CD14-positive monocyte (primary cell): ENCODE measurements around the gene PRSS23. TPM values are rescaled to one million over a fixed set of nuclear protein-coding genes. Genes with fewer than 3 reads are reported as not detected.

Experiments used
- DNase-seq, 3 donors: peaks; one replicate each; pipeline ENCODE4 v3.0.0-alpha.2; 2011 to 2022
- H2AFZ ChIP-seq: 2 replicates; pipeline ENCODE4 v1.6.0; 2012; ENCODE audit warnings: mild to moderate bottlenecking, low read depth, low read length, inconsistent platforms; ENCODE audit not compliant: insufficient read depth, poor library complexity, severe bottlenecking
- H3K27ac ChIP-seq, 2 donors: 1 replicate in 1 of 2; 2 replicates in 1 of 2; pipeline ENCODE4 v1.5.1; 2012 to 2013; ENCODE audit warnings: low read length in 2 of 2, control low read depth in 1 of 2, inconsistent platforms in 1 of 2, low read depth in 1 of 2, mild to moderate bottlenecking in 1 of 2
- H3K27me3 ChIP-seq, 2 donors: one replicate each; pipeline versions ENCODE4 v1.6.0 to v1.6.1; 2011 to 2013; ENCODE audit warnings: low read length in 2 of 2; ENCODE audit not compliant: control insufficient read depth in 2 of 2, insufficient read depth in 2 of 2
- H3K36me3 ChIP-seq, 2 donors: replicated peaks in 1 of 2; 1 replicate in 1 of 2; 2 replicates in 1 of 2; pipeline versions ENCODE4 v1.5.1 to v1.6.1; 2012 to 2013; ENCODE audit warnings: low read length in 2 of 2, control low read depth in 1 of 2, inconsistent platforms in 1 of 2, mild to moderate bottlenecking in 1 of 2; ENCODE audit not compliant: insufficient read depth in 2 of 2, control insufficient read depth in 1 of 2
- H3K4me1 ChIP-seq, 2 donors: 1 replicate in 1 of 2; 2 replicates in 1 of 2; pipeline versions ENCODE4 v1.5.1 to v1.6.1; 2012 to 2013; ENCODE audit warnings: low read length in 2 of 2, control low read depth in 1 of 2, inconsistent platforms in 1 of 2, mild to moderate bottlenecking in 1 of 2, moderate library complexity in 1 of 2; ENCODE audit not compliant: insufficient read depth in 2 of 2, control insufficient read depth in 1 of 2
- H3K4me2 ChIP-seq: replicated peaks from 2 replicates; pipeline ENCODE3; 2012; ENCODE audit warnings: low read length, moderate library complexity, mild to moderate bottlenecking; ENCODE audit not compliant: poor library complexity, severe bottlenecking; ENCODE audit errors: extremely low read depth
- H3K4me3 ChIP-seq, 3 experiments: fragments of 200-600 bp in 1 of 3; sonication (generic) in 1 of 3; replicated peaks in 1 of 3; 1 replicate in 2 of 3; 2 replicates in 1 of 3; pipeline ENCODE4 v1.5.1; 2011 to 2013; ENCODE audit warnings: low read length in 3 of 3, mild to moderate bottlenecking in 3 of 3, control low read depth in 2 of 3, low read depth in 2 of 3, inconsistent platforms in 1 of 3, moderate library complexity in 1 of 3
- H3K79me2 ChIP-seq: 2 replicates; pipeline ENCODE4 v1.6.0; 2012; ENCODE audit warnings: mild to moderate bottlenecking, control low read depth, inconsistent platforms, low read length, moderate library complexity; ENCODE audit not compliant: insufficient read depth
- H3K9ac ChIP-seq: 2 replicates; pipeline ENCODE4 v1.6.0; 2017; ENCODE audit warnings: low read length, mild to moderate bottlenecking; ENCODE audit not compliant: insufficient read depth, poor library complexity, severe bottlenecking
- H3K9me3 ChIP-seq, 2 donors: replicated peaks in 1 of 2; 1 replicate in 1 of 2; 2 replicates in 1 of 2; pipeline versions ENCODE4 v1.5.1 to v1.6.1; 2012 to 2013; ENCODE audit warnings: low read length in 2 of 2, control low read depth in 1 of 2; ENCODE audit not compliant: control insufficient read depth in 1 of 2, insufficient read depth in 1 of 2
- H4K20me1 ChIP-seq: 2 replicates; pipeline ENCODE4 v1.6.0; 2012; ENCODE audit warnings: mild to moderate bottlenecking, low read length, control low read depth, moderate library complexity; ENCODE audit not compliant: insufficient read depth
- H3K27ac Mint-ChIP-seq, 7 donors: one replicate each; pipeline ENCODE4 v1.8.0; 2020; ENCODE audit warnings: mild to moderate bottlenecking in 7 of 7, mixed read lengths in 7 of 7, moderate library complexity in 6 of 7, inconsistent platforms in 2 of 7
- H3K27me3 Mint-ChIP-seq, 3 donors: one replicate each; pipeline ENCODE4 v1.8.0; 2021 to 2022; ENCODE audit warnings: low read depth in 3 of 3, mild to moderate bottlenecking in 3 of 3, mixed read lengths in 3 of 3, moderate library complexity in 3 of 3, inconsistent platforms in 1 of 3
- H3K36me3 Mint-ChIP-seq, 2 donors: one replicate each; pipeline ENCODE4 v1.8.0; 2020; ENCODE audit warnings: mixed read lengths in 2 of 2, inconsistent platforms in 1 of 2, mild to moderate bottlenecking in 1 of 2
- H3K4me1 Mint-ChIP-seq: one replicate; pipeline ENCODE4 v1.8.0; 2020; ENCODE audit warnings: mild to moderate bottlenecking, mixed read lengths
- H3K4me3 Mint-ChIP-seq, 2 donors: one replicate each; pipeline ENCODE4 v1.8.0; 2020; ENCODE audit warnings: mild to moderate bottlenecking in 2 of 2, mixed read lengths in 2 of 2, moderate library complexity in 1 of 2
- H3K9me3 Mint-ChIP-seq, 7 donors: one replicate each; pipeline ENCODE4 v1.8.0; 2020 to 2022; ENCODE audit warnings: mixed read lengths in 7 of 7, mild to moderate bottlenecking in 6 of 7, moderate library complexity in 6 of 7, inconsistent platforms in 2 of 7
- WGBS: methylation state at CpG from one replicate; pipeline ENCODE4 v1.1.5; 2013; ENCODE audit warnings: missing lambda C conversion rate; ENCODE audit not compliant: insufficient coverage; 5-methylcytosine and 5-hydroxymethylcytosine counted together
- intact Hi-C, 2 donors: fragments of 100-400 bp; cut with micrococcal nuclease; formaldehyde crosslinking; loops; one replicate each; pipeline versions ENCODE4 v1.15.0 to v1.15.1; 2023
- polyA plus RNA-seq, 3 donors: library from polyadenylated mRNA; depleted of rRNA in 1 of 3; unstranded in 2 of 3; stranded (reverse) in 1 of 3; fragments of 300-500 nt in 2 of 3; fragments of >200 nt in 1 of 3; fragmentation: Illumina TruSeq in 2 of 3; gene quantifications; 1 replicate in 2 of 3; 2 replicates in 1 of 3; pipeline ENCODE4 v1.2.3, GENCODE V29; 2012 to 2021
- TF ChIP-seq, protein P1 (sequence below): fragments of 200-600 bp; IDR thresholded peaks from one replicate; pipeline ENCODE4 v1.8.0; 2022; ENCODE audit warnings: antibody characterized with exemption, mild to moderate bottlenecking

The PRSS23 gene
- polyA plus RNA-seq, 3 donors = 0.08 to 0.19 TPM; not detected in 1

DNA sequence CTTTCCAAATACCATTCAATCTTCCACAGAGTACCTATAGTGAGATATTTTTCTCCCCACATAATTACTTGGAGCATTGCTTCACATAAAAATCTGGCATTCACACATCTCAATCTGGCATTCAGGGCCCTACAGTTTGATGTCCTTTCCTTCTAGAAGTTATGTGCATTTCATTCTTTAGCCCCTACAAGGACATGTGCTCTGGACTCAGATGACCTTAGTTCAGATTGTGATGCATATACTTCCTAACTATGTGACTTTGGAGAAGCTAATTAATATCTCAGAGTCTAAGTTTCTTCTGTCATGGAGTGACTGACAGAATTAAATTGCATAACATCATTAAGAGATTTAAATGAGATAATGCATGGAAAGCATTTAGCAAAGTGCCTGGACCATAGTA lies 25.9 kb upstream of the PRSS23 start:
- Mint-ChIP-seq H3K27me3 (peaks cover 0 to 5% (median 2%) of the 10 kb centered on the region in 3 donors), H3K9me3 (peaks cover 0 to 8% (median 2%) of the 10 kb centered on the region in 7 donors), H3K36me3 (no peaks in the 10 kb centered on the region), H3K4me3 (no peak overlapping the region), H3K27ac (no peak overlapping the region), H3K4me1 (no peaks in the 10 kb centered on the region)
- H3K4me3 ChIP-seq = no peak overlapping the region
- no peaks in the 10 kb centered on the region for H3K4me1 ChIP-seq
- intact Hi-C loops = no loop called here
- H2AFZ ChIP-seq = no peak overlapping the region
- no peaks in the 10 kb centered on the region for H4K20me1 ChIP-seq
- no peaks in the 10 kb centered on the region for H3K27me3 ChIP-seq
- H3K36me3 ChIP-seq = no peaks in the 10 kb centered on the region
- H3K9me3 ChIP-seq = no peaks in the 10 kb centered on the region
- no peak for DNase-seq
- H3K9ac ChIP-seq = no peak overlapping the region
- TF ChIP-seq, protein P1, sequence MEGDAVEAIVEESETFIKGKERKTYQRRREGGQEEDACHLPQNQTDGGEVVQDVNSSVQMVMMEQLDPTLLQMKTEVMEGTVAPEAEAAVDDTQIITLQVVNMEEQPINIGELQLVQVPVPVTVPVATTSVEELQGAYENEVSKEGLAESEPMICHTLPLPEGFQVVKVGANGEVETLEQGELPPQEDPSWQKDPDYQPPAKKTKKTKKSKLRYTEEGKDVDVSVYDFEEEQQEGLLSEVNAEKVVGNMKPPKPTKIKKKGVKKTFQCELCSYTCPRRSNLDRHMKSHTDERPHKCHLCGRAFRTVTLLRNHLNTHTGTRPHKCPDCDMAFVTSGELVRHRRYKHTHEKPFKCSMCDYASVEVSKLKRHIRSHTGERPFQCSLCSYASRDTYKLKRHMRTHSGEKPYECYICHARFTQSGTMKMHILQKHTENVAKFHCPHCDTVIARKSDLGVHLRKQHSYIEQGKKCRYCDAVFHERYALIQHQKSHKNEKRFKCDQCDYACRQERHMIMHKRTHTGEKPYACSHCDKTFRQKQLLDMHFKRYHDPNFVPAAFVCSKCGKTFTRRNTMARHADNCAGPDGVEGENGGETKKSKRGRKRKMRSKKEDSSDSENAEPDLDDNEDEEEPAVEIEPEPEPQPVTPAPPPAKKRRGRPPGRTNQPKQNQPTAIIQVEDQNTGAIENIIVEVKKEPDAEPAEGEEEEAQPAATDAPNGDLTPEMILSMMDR = no peak
- H3K27ac ChIP-seq = no peak overlapping the region
- H3K4me2 ChIP-seq = no peak overlapping the region
- H3K79me2 ChIP-seq = no peaks in the 10 kb centered on the region

DNA sequence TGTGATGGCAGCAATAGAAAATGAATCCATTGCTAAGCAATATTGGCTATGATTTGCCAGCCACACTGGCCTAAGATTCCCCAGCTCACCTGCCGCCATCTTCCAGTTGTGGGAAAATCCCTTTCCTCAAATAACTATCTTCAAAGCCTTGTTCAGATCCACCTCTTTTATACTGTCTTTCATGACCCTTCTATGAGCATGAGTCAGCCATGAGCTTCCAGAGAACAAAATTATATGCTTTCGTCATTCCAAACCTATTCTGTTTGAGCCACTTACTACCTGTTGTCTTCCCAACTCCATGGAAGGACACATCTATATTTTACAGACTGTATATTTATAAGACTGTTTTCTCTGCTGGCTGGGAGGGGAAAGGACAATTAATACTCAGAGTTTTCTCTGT lies 25.0 kb upstream of the PRSS23 start:
- Histone ChIP-seq H3K27ac (no peak overlapping the region), H3K4me2 (no peak overlapping the region), H3K79me2 (no peaks in the 10 kb centered on the region), H3K9me3 (no peaks in the 10 kb centered on the region), H3K4me1 (no peaks in the 10 kb centered on the region), H4K20me1 (no peaks in the 10 kb centered on the region), H3K27me3 (no peaks in the 10 kb centered on the region), H3K4me3 (no peak overlapping the region), H3K36me3 (no peaks in the 10 kb centered on the region), H3K9ac (no peak overlapping the region), H2AFZ (no peak overlapping the region)
- Mint-ChIP-seq H3K4me3 (no peak overlapping the region), H3K27ac (no peak overlapping the region), H3K4me1 (no peaks in the 10 kb centered on the region), H3K36me3 (no peaks in the 10 kb centered on the region), H3K27me3 (peaks cover 0 to 4% (median 3%) of the 10 kb centered on the region in 3 donors), H3K9me3 (peaks cover 0 to 8% (median 2%) of the 10 kb centered on the region in 7 donors)
- TF ChIP-seq, protein P1 = no peak
- 100% methylated on average over 1 of the region's 2 CpGs for WGBS
- DNase-seq = no peak
- intact Hi-C loops = no loop called here
